Stimulated activated CD8-positive, alpha-beta memory T cell treated with anti-CD3 and anti-CD28 coated beads, Interleukin-2, amount 100 ng/mL, for 48 hours (primary cell): ENCODE data around the gene CD53.
"Not testable (repeated sequence)": the region's sequence is repeated elsewhere in the genome, so short reads cannot be mapped to it uniquely, and the experiment has no call there.

Experiments
- DNase-seq, 2 donors: peaks; one replicate each; pipeline ENCODE4 v3.0.0-alpha.2; 2020; ENCODE audit warnings: low read depth in 2 of 2

The CD53 gene, protein sequence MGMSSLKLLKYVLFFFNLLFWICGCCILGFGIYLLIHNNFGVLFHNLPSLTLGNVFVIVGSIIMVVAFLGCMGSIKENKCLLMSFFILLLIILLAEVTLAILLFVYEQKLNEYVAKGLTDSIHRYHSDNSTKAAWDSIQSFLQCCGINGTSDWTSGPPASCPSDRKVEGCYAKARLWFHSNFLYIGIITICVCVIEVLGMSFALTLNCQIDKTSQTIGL

DNA sequence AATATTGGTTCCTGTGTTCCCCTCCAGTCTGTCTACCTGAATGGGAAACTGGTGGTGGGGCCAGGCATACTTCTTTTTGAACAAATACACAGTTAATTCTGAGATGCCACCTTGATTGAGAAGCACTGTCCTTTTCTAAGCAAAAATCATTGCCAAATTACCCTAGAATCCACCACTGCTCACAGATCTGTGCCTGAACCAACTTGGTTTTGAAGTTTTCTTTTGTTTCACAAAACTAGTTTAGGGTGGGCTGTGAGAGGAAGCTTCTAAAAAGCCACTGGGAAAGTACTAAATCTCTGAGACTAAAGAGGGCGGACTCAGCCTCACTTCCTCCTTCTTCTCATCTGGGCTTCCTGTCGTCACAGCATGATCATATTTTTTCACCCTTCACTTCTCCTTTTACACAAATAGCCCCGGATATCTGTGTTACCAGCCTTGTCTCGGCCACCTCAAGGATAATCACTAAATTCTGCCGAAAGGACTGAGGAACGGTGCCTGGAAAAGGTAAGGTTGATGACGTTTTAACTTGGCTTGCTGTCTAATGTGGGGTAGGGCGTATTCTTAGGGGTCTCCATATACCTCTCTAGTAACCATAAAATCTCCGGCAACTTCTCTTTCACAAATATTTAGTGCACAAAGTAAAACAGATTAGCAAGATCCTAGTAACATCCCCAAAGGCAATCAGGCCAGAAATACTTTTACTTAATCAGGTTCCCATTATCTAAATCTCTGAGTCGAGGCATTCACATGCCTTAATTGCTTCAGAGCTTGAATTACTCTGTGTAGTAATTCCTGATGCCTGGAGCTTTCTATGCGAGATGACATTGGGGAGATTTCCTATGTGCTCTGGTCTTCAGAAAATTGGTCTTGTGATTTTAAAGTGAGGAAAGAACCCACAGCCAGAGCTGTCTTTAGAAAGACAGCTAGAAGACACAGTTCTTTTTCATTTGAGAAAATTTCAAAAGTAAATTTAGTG lies at the start of gene CD53:
CD53 (plus strand) TSS at position 404 of the 976 bp plus-strand sequence. CDS start 18,261 bp downstream, outside the sequence.
- DNase-seq, result no peak

GRCh38 chr1:110824192-110824591 lies 48.8 kb upstream of the CD53 start:
- DNase-seq, result no peak

- DNase-seq, result no peak
Measured at GRCh38 chr1:110829955-110830553, 42.9 kb upstream of the CD53 start.

DNA sequence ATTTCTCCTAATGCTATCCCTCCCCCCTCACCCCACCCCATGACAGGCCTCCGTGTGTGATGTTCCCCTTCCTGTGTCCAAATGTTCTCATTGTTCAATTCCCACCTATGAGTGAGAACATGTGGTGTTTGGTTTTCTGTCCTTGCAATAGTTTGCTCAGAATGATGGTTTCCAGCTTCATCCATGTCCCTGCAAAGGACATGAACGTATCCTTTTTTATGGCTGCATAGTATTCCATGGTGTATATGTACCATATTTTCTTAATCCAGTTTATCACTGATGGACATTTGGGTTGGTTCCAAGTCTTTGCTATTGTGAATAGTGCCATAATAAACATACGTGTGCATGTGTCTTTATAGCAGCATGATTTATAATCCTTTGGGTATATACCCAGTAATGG lies 39.2 kb upstream of the CD53 start:
- DNase-seq, result not testable (repeated sequence)

DNA sequence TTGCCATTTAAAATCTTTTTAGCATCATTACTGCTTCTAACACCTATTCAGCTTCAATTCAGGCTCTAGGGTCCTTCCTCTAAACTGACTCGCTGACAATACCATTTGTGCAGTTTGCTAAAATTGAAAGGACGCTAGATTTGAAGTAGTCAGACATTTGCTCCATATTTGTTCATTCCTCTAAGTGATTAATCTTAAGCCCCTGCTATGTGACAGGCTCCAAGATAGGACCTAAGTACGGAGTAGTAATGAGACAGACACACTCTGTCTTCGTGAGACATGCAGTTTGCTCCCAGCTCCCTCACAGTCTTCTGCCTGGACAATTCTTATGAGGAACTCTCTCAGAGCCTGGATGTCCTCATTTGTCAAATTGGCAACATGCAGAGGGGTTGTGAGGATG lies 26.1 kb upstream of the CD53 start:
- no peak for DNase-seq

DNA sequence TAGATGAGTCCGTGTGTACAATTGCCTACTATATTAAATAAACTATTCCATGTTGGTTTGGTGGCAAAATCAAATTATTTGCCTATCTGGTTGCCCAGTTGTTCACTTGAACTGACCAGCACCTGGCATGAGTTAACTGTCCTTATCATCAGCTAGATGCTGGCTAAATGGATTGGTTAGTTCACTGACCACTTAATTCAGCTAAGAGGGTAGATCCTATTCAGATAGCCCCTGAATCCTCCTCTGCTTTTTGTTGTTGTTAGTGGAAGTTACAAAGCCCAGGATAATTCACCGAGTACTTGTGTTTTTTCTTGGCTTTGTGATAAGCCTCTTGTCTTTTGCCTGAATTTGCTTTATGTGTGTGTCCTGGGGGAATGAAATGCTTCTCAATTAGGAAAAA lies 22.8 kb upstream of the CD53 start:
- no peak for DNase-seq

GRCh38 chr1:110850627-110851026 lies 22.3 kb upstream of the CD53 start:
- no peak for DNase-seq

- DNase-seq, result no peak
Measured at GRCh38 chr1:110853135-110853534, 19.8 kb upstream of the CD53 start.

GRCh38 chr1:110856410-110856809 lies 16.5 kb upstream of the CD53 start:
- DNase-seq, result no peak

DNA sequence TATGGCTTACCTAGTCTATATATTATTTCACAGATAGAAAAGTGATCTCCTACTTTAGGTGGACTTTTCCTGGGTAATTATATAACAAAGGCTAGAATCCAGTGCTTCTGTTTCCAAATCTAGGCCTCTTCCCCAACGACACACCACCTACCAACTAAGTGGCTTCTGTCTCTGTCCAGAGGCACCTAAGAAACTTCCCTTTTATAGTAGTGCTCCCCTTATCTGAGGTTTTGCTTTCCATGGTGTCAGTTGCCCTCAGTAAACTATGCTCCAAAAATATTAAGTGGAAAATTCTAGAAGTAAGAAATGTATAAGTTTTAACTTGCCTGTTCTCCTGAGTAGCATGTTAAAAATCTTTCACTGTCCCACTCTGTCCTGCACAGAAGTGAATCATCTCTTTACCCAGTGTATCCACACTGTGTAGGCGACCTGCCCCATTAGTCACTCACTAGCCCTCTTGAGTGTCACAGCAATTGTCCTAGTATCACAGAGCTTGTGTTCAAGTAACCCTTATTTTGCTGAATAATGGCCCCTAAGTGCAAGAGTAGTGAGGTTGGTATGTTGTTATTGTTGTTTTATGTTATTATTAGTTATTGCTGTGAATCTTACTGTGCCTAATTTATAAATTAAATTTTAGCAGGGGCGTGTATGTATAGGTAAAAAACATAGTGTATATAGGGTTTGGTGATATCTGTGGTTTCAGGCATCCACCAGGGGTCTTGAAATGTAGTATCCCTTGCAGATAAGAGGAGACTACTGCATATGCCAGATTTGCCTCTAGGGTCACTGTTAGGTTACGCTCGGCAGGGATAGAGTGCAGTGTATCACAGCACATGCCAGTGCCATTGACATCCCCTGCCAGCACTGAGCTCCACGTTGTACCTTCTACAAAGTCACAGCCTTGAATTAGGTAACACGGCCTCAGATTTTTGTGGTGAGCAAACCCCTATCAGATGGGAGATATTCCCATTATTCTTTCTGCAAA lies 14.7 kb upstream of the CD53 start:
- no peak for DNase-seq

DNA sequence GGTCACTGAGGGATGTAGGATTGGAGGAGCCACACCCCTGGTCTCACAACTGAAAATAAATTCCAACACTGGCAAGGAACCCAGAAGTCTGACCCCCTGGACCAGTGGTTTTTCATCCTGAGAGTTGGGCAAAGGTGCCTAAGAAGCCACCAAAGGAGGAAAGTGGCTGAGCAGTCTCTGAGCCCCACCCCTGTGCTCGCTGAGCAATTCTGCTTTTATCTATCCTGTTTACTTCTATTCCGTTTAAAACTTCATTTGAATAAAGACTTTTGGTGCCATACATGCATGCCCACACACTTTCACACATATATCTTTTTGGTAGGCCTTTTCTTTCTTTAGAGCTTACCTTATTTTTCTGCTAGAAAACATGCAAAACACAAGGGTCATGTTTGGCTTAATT lies 13.9 kb upstream of the CD53 start:
- DNase-seq, result no peak

- no peak for DNase-seq
Measured at GRCh38 chr1:110860174-110860573, 12.8 kb upstream of the CD53 start.

DNA sequence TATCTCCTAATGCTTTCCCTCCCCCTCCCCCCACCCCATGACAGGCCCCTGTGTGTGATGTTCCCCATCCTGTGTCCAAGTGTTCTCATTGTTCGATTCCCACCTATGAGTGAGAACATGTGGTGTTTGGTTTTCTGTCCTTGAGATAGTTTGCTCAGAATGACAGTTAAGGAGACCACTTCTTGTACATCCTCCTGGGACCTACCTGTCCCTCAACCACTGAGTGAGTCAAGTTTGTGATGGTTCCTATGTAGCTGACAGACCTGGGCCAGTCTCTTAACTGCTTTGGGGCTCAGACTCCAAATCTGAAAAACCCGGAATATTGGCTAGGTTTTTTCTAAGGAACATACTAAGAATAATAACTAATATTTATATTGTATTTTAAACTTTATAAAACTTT lies 12.3 kb upstream of the CD53 start:
- DNase-seq, result not testable (repeated sequence)

- DNase-seq, result not testable (repeated sequence)
Measured at GRCh38 chr1:110861942-110862341, 11.0 kb upstream of the CD53 start.

DNA sequence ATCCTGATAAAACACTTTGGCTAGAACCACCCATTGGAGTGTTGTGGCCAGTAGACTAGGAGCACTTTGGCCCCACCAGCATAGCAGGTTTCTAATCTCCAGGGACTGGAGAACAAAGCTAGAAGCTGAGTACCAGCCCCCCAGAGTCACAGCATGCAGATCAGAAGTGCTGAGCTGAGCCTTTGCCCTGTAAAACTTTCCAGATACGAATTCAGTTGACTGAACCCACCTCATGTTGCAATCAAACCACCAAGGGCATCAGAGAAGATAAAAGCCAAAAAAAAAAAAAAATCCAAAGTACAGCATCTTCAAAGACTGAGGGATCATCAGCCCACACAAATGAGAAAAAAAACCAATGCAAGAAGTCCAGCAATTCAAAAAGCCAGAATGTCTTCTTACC lies 8.7 kb upstream of the CD53 start:
- DNase-seq, result no peak

DNA sequence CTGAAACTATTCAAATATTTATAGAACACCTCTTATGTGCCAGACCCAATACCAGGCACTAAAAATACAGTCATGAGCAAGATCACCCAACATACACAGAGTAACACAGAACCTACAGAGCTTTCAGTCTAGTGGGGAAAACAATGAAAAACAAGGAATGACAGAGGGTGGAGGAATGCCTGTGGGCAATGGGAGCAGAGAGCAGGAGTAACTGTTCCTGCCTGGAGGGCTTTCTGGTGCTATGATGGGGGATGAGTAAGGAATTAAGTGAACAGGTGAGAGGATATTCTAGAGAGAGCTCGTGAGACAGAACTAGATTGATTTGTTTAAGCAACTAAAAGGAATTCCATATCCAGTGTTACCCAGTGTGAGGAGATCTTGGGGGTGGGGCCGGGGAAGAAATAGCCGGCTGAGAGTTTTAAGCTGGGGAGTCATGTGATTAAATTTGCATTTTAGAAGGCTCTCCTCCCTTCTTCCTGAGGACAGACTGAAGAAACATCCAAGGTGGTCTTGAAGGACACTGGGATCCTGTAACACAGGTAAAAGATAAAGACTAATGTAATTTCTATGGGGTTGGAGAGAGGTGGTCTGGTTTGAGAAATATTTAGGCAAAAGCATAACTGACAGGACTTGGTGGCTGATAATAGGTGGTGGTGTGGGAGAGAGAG lies 2.1 kb upstream of the CD53 start:
- DNase-seq, result no peak

GRCh38 chr1:110872366-110872744 lies 593 bp upstream of the CD53 start:
- DNase-seq, result no peak

- no peak for DNase-seq
Measured at GRCh38 chr1:110873856-110874255, 908 bp downstream of the CD53 start.

GRCh38 chr1:110874324-110875215 lies 1.6 kb downstream of the CD53 start:
- DNase-seq, result no peak

GRCh38 chr1:110875216-110875731 lies 2.3 kb downstream of the CD53 start:
- no peak for DNase-seq
